ENCODE data around the gene MISP3.

Gene MISP3

GRCh38 chr19:14053500-14053899 is 19.1 kb upstream of the MISP3 start:
- no peak for DNase-seq (ENCODE audit: low read depth)

GRCh38 chr19:14054099-14054498 is 18.5 kb upstream of the MISP3 start:
- DNase-seq (ENCODE audit: low read depth): no peak

GRCh38 chr19:14054721-14055120 is 17.9 kb upstream of the MISP3 start:
- DNase-seq (ENCODE audit: low read depth): no peak

- no peak for DNase-seq (ENCODE audit: low read depth)
These were observed 17.2 kb upstream of the MISP3 start for GRCh38 chr19:14055396-14055795.

GRCh38 chr19:14056069-14056666 is 16.4 kb upstream of the MISP3 start:
- DNase-seq (ENCODE audit: low read depth): no peak

GRCh38 chr19:14056741-14057356 is 15.7 kb upstream of the MISP3 start:
- DNase-seq (ENCODE audit: low read depth): no peak

GRCh38 chr19:14058182-14059092 is 14.1 kb upstream of the MISP3 start:
- DNase-seq (ENCODE audit: low read depth): no peak

GRCh38 chr19:14059093-14059480 is 13.5 kb upstream of the MISP3 start:
- DNase-seq (ENCODE audit: low read depth): peak; percentile 26

- no peak for DNase-seq (ENCODE audit: low read depth)
These were observed 12.9 kb upstream of the MISP3 start for GRCh38 chr19:14059652-14060155.

- DNase-seq (ENCODE audit: low read depth): no peak
These were observed 11.4 kb upstream of the MISP3 start for GRCh38 chr19:14061081-14061749.

- DNase-seq (ENCODE audit: low read depth): no peak
These were observed 10.6 kb upstream of the MISP3 start, which contains the start of gene PALM3 for GRCh38 chr19:14061751-14062557. Gene PALM3, minus strand, starts transcription at chr19:14062076. Its CDS starts 96 bp downstream, at chr19:14061980.

- DNase-seq (ENCODE audit: low read depth): no peak
These were observed 10.1 kb upstream of the MISP3 start for GRCh38 chr19:14062558-14062855.

- DNase-seq (ENCODE audit: low read depth): peak; percentile 13
These were observed 9.5 kb upstream of the MISP3 start for GRCh38 chr19:14063105-14063504.

GRCh38 chr19:14066134-14066533 is 6.5 kb upstream of the MISP3 start:
- no peak for DNase-seq (ENCODE audit: low read depth)

- DNase-seq (ENCODE audit: low read depth): no peak
These were observed 2.1 kb upstream of the MISP3 start for GRCh38 chr19:14070268-14071050.

- DNase-seq (ENCODE audit: low read depth): peak; percentile 84
These were observed 807 bp downstream of the MISP3 start for GRCh38 chr19:14073261-14073924.

- DNase-seq (ENCODE audit: low read depth): peak; percentile 17
These were observed 1.6 kb downstream of the MISP3 start for GRCh38 chr19:14073925-14074838.

GRCh38 chr19:14078411-14078810 is 5.8 kb downstream of the MISP3 start:
- DNase-seq (ENCODE audit: low read depth): no peak
